Astrocyte of the cerebellum (primary cell): Measurements from ENCODE around the gene DDAH2.
"Not testable (repeated sequence)": the region's sequence is repeated elsewhere in the genome, so short reads cannot be mapped to it uniquely, and the experiment has no call there.

ENCODE experiments used
- DNase-seq: peaks from one replicate; pipeline ENCODE4 v3.0.0-alpha.2; 2011; ENCODE audit warnings: low read depth
- H3K4me3 ChIP-seq: 2 replicates; pipeline ENCODE4 v1.5.1; 2011; ENCODE audit warnings: mild to moderate bottlenecking, low read depth, low read length, moderate library complexity
- CTCF ChIP-seq: IDR thresholded peaks from 2 replicates; pipeline ENCODE4 v1.5.1; 2012; ENCODE audit warnings: low read length, low read depth, moderate library complexity, mild to moderate bottlenecking; ENCODE audit errors: missing control alignments
- in situ Hi-C: cut with HindIII; loops from 2 replicates; pipeline ENCODE4 v1.10.0; 2017; ENCODE audit warnings: low sequenced_read_pairs

DDAH2 gene

DNA sequence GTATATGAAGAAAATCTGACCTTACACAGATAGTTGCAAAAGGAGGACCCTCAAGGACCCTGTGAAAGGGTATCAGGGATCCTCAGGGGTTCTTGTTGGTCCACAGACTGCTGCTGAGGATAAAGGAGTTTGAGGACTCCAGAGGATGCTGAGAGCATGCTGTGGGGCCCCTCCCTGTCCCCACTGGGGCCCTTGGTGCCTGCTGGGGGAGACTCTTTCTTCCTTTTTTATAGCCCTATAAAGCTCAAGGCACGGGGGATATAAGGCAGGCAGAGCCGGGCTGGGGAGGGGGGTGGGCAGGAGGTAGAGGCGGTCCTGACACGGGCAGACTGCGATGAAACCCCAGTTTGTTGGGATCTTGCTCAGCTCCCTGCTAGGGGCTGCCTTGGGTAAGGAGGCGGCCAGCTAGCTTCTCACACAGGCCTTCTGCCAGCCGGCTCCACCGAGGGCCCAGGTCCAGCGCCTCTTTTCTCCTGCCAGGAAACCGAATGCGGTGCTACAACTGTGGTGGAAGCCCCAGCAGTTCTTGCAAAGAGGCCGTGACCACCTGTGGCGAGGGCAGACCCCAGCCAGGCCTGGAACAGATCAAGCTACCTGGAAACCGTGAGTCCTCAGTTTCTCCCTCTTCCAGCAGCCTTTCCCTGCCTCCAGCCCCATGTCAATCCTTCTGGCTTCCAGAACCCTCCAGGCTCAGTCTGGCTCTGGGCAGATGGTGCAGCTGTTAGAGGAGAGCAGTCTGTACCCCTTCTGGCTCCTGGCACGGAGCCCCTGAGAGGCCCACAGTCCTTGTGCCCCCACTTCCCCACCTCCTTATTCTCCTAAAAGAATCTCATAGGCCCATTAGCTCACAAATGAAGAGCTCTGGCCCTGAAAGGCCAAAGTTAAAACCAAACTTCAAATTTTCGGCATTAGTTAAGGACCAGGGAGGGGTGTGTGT lies 13.8 kb downstream of the DDAH2 start, which contains the start of gene LY6G6D:
LY6G6D (plus strand) TSS at position 327 of the 937 bp plus-strand sequence; CDS start at position 335, 8 bp downstream.
- H3K4me3 ChIP-seq, result no peak within 1 kb of the TSS
- no peak for DNase-seq
- no peak for TF ChIP-seq CTCF
- in situ Hi-C loops, result no loop called here

- in situ Hi-C loops, result no loop called here
- DNase-seq, result no peak
- TF ChIP-seq CTCF, result no peak
- H3K4me3 ChIP-seq, result no peak overlapping the region
Observed at GRCh38 chr6:31713991-31714684, 15.0 kb downstream of the DDAH2 start.

DNA sequence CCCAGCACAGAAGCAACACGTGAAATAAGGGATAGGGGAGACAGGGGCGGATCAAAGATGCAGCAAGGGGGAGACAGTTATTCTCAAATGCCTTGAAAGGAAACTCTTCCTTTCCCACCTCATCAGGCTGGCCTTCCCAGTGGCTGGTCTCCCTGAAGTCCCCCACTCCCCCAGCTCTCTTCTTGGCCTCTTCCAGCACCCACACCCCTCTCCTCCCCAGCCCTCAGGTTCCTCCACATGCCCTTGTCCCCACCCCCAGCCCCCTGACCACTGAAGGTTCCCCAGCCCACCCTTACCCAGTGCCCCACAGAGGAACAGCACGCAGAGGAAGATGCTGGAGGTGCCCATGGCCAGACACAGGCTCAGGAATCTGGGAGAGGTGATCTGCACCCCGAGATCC lies 15.6 kb downstream of the DDAH2 start:
- in situ Hi-C loops, result no loop called here
- H3K4me3 ChIP-seq, result no peak overlapping the region
- no peak for TF ChIP-seq CTCF
- DNase-seq, result no peak

DNA sequence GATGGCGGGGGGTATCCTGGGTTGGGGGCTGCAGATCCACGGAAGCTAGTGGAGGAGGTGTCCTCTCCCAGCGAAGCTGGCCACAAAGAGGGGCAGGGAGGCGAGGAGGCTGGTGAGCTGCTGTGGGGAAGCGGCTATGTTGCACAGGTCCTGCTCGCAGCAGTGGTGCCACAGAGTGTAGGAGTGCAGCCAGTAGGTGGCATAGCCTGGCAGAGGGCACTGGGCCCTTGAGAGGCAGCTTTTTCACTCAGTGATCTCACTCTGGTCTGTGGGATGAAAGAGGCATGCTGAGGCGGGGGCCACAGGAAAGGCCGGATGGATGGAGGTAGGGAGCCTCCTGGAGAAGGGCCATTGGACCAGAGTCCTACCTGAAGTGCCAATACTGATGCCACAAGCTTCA lies 16.8 kb downstream of the DDAH2 start:
- DNase-seq, result no peak
- no peak for TF ChIP-seq CTCF
- in situ Hi-C loops, result no loop called here
- H3K4me3 ChIP-seq, result no peak overlapping the region

DNA sequence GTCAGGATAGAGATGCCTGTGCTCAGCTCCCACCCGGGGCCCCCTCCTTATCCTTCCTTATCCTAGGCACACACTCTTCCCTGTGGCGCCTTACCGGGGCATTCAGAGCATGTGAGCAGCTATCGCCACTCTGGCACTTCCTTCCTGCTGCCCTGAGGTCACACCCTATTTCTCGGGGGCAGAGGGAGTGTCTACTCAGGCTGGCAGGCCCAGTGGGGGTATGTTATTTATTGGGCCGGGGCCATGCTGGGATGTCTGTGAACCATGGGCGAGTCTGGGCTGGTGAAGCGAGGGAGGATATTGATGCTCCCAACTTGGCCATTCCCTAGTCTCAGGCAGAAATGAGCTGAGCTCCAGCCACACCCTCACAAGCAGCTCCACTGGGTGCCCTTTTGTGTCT lies 17.9 kb downstream of the DDAH2 start:
- H3K4me3 ChIP-seq, result no peak overlapping the region
- no peak for TF ChIP-seq CTCF
- in situ Hi-C loops, result no loop called here
- DNase-seq, result no peak

DNA sequence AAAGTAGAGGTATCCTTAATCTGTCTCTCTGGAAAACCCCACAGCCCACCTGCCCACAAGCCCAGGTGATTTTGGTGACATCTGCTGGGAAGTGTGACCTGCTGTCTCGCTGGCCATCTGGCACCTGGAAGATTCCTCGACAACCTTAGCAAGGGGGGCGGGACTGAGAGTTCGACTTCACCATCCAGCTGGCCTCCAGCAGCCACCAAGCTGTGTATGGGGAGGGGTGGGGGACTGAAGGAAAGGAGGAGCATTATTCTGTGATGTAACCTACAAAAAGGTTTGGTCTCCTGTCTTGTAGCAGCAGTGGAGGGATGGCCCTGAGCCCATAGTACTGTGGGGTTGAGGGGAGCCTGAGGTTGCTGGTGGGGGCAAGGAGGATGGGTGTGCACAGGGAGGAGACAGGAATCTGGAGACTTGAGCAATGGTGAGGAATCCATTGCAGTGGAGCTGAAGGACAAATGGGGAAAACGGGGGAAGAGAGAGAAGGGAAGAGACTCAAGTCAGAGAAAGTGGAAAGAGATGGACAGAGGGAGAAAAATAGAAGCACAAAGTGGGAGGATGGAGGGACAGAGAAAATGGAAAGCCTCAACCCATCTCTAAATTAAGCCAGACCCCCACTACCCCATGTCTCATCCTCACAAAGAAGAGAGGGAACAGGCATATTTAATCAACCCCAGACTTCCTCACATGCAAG lies 18.4 kb downstream of the DDAH2 start:
- no peak for DNase-seq
- in situ Hi-C loops, result no loop called here

DNA sequence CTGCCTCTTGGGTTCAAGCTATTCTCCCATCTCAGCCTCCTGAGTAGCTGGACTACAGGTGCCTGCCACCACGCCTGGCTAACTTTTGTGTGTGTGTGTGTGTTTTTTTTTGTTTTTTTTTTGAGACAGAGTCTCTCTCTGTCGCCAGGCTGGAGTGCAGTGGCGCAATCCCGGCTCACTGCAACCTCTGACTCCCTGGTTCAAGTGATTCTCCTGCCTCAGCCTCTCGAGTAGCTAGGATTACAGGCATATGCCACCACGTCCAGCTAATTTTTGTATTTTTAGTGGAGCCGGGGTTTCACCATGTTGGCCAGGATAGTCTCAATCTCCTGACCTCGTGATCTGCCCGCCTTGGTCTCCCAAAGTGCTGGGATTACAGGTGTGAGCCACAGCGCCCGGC lies 19.9 kb downstream of the DDAH2 start:
- in situ Hi-C loops, DNase-seq, H3K4me3 ChIP-seq: not testable (repeated sequence)

More for the DNA sequence above, 18.4 kb downstream of the DDAH2 start:
- no peak for TF ChIP-seq CTCF
- no peak overlapping the region for H3K4me3 ChIP-seq
